ENCODE measurements around the gene DDX42.

DDX42 gene

DNA sequence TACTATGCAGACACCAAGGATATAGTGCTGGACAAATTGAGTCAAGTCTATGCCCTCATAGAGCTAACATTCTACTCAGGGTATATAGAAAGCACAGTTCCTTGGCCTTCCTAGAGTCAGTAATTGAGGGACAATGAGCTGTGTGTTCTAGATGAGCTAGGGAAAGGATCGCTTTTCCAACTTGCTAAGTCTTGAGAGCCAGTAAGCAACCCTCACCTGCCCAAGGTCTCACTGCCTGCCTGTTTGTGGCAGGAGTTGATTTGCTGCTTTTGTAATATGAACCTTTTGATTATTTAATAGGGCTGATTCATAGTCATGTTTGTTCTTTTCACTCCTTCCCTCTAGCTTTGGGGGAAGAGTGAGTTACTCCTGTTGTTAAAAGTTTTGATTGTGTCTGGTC, 6.5 kb downstream of the DDX42 start:
- no peak for DNase-seq (ENCODE audit: low read depth)
- no peak for TF ChIP-seq CTCF (IDR thresholded peaks at IDR 0.05; ENCODE audit: insufficient read depth, low read depth, low read length, missing control alignments)
- no peak overlapping the region for H3K4me3 ChIP-seq (ENCODE audit: low read depth, low read length)

DNA sequence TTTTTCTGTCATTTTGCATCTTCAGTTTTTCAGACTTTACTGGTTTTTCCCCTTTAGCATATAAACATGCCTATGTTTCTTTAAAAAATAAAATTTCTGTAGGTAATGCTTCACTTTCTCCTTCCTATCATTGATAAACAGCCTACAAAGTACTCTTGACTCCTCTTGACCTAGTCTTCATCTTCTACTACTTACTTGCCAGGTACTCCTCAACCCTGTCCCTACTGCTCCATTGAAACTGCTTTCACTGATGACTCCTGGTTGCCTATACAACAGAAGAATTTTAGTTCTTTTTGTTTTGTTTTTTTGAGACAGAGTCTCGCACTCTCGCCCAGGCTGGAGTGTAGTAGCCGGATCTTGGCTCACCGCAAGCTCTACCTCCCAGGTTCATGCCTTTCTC, 7.0 kb downstream of the DDX42 start:
- DNase-seq (ENCODE audit: low read depth): no peak
- no peak for TF ChIP-seq CTCF (IDR thresholded peaks at IDR 0.05; ENCODE audit: insufficient read depth, low read depth, low read length, missing control alignments)
- H3K4me3 ChIP-seq (ENCODE audit: low read depth, low read length): no peak overlapping the region

- TF ChIP-seq CTCF (IDR thresholded peaks at IDR 0.05; ENCODE audit: insufficient read depth, low read depth, low read length, missing control alignments): no peak
Measured at GRCh38 chr17:63783522-63783921, 9.6 kb downstream of the DDX42 start.

DNA sequence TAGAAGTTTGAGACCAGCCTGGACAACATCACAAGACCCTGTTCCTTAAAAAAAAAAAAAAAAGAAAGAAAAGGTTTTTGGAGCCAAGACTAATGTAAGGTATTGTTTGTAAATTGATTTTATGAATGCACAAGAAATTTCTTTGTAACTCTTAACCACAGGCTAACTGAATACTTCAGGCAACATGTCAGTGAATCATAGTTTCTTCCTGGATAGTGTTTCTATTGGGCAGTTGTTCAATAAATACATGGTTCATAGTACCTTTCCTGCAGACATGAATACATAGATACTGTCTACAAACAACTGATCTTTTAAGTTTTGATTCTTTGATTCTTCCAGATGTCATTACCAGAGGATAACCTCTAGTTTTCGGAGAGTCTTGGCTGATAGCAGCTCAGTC, 11.6 kb downstream of the DDX42 start:
- no peak for TF ChIP-seq CTCF (IDR thresholded peaks at IDR 0.05; ENCODE audit: insufficient read depth, low read depth, low read length, missing control alignments)
- DNase-seq (ENCODE audit: low read depth): no peak
- no peak overlapping the region for H3K4me3 ChIP-seq (ENCODE audit: low read depth, low read length)

More at GRCh38 chr17:63783522-63783921, 9.6 kb downstream of the DDX42 start:
- no peak overlapping the region for H3K4me3 ChIP-seq (ENCODE audit: low read depth, low read length)
- DNase-seq (ENCODE audit: low read depth): no peak

GRCh38 chr17:63786117-63786516, 12.1 kb downstream of the DDX42 start:
- DNase-seq (ENCODE audit: low read depth): no peak
- no peak overlapping the region for H3K4me3 ChIP-seq (ENCODE audit: low read depth, low read length)
- no peak for TF ChIP-seq CTCF (IDR thresholded peaks at IDR 0.05; ENCODE audit: insufficient read depth, low read depth, low read length, missing control alignments)

- no peak overlapping the region for H3K4me3 ChIP-seq (ENCODE audit: low read depth, low read length)
- TF ChIP-seq CTCF (IDR thresholded peaks at IDR 0.05; ENCODE audit: insufficient read depth, low read depth, low read length, missing control alignments): no peak
- DNase-seq (ENCODE audit: low read depth): no peak
Measured at GRCh38 chr17:63786971-63787711, 13.2 kb downstream of the DDX42 start.

- H3K4me3 ChIP-seq (ENCODE audit: low read depth, low read length): no peak overlapping the region
- no peak for DNase-seq (ENCODE audit: low read depth)
- no peak for TF ChIP-seq CTCF (IDR thresholded peaks at IDR 0.05; ENCODE audit: insufficient read depth, low read depth, low read length, missing control alignments)
Measured at GRCh38 chr17:63790057-63790456, 16.1 kb downstream of the DDX42 start.

Measured in GM12865 (cell line).